MCF 10A (cell line): ENCODE results near the gene BTC. TPM values are rescaled to one million over a fixed set of nuclear protein-coding genes. Genes with fewer than 3 reads are reported as not detected.
A peak's percentile ranks its signal among the peaks of the same experiment; 100 is the strongest.

Experiments
- Bru-seq: library from RNA; stranded (reverse); fragments of 400-500 nt; gene quantifications from one replicate; lab custom pipeline; 2021; lab: Mats Ljungman, UMichigan
- BruChase-seq, 2 experiments: library from RNA; stranded (reverse); fragments of 400-500 nt; gene quantifications; one replicate each; lab custom pipeline; 2021; lab: Mats Ljungman, UMichigan
- BruUV-seq: library from RNA; stranded (reverse); fragments of 400-500 nt; replicated peaks from 2 replicates; lab custom pipeline; 2021; lab: Mats Ljungman, UMichigan
- CTCF ChIA-PET: fragments of 300-600 bp; sonication (Branson Sonifier 250); formaldehyde crosslinking; extraction: SDS; loops from one replicate; lab custom pipeline; 2021; ENCODE audit warnings: antibody characterized with exemption, inconsistent platforms; lab: Yijun Ruan, JAX
- POLR2A ChIA-PET: fragments of 300-600, 350-650 bp; sonication (Branson Sonifier 250); formaldehyde crosslinking; extraction: SDS; loops from one replicate; lab custom pipeline; 2020; ENCODE audit warnings: antibody characterized with exemption, inconsistent platforms; lab: Yijun Ruan, JAX
- DNase-seq: peaks from one replicate; pipeline ENCODE4 v3.0.0-alpha.2; 2018; ENCODE audit not compliant: unreplicated experiment
- H3K27ac Mint-ChIP-seq: one replicate; pipeline ENCODE4 v1.8.0; 2022; ENCODE audit warnings: mild to moderate bottlenecking, low read depth, mixed read lengths; ENCODE audit not compliant: unreplicated experiment
- H3K27me3 Mint-ChIP-seq: one replicate; pipeline ENCODE4 v1.8.0; 2022; ENCODE audit warnings: mixed read lengths; ENCODE audit not compliant: insufficient read depth, unreplicated experiment
- H3K36me3 Mint-ChIP-seq: one replicate; pipeline ENCODE4 v1.8.0; 2022; ENCODE audit warnings: mild to moderate bottlenecking, moderate library complexity, mixed read lengths; ENCODE audit not compliant: insufficient read depth, unreplicated experiment
- H3K4me1 Mint-ChIP-seq: one replicate; pipeline ENCODE4 v1.8.0; 2022; ENCODE audit warnings: mixed read lengths; ENCODE audit not compliant: insufficient read depth, unreplicated experiment
- H3K4me3 Mint-ChIP-seq: one replicate; pipeline ENCODE4 v1.8.0; 2022; ENCODE audit warnings: mild to moderate bottlenecking, moderate library complexity, mixed read lengths; ENCODE audit not compliant: unreplicated experiment
- H3K9me3 Mint-ChIP-seq: one replicate; pipeline ENCODE4 v1.8.0; 2022; ENCODE audit warnings: mixed read lengths; ENCODE audit not compliant: unreplicated experiment
- intact Hi-C: fragments of 100-400 bp; cut with micrococcal nuclease; formaldehyde crosslinking; loops from 2 replicates; pipeline ENCODE4 v1.14.1; 2022
- long read RNA-seq: library from polyadenylated mRNA; stranded (forward); transcript quantifications from one replicate; pipeline ENCODE4 v2.0.0, GENCODE V29; 2022
- total RNA-seq: library from RNA; stranded (reverse); gene quantifications from 2 replicates; pipeline ENCODE4 v1.2.3, GENCODE V29; 2022
- TF ChIP-seq, protein P1 (sequence below): fragments of 200-600 bp; IDR thresholded peaks from one replicate; pipeline ENCODE4 v1.8.0; 2022; ENCODE audit warnings: antibody characterized with exemption, mild to moderate bottlenecking; ENCODE audit not compliant: unreplicated experiment

Gene BTC, protein sequence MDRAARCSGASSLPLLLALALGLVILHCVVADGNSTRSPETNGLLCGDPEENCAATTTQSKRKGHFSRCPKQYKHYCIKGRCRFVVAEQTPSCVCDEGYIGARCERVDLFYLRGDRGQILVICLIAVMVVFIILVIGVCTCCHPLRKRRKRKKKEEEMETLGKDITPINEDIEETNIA
- 1.7 and 4.0 TPM in 2 replicates for total RNA-seq
- percentile 42 among the genes with signal in this experiment for Bru-seq, nascent RNA
- percentile 36 among the genes with signal in this experiment for BruChase-seq, experiment 1, labeled RNA remaining after a 6-hour chase
- BruChase-seq, experiment 2, labeled RNA remaining after a 2-hour chase: percentile 41 among the genes with signal in this experiment
- long read RNA-seq, partial matches to known transcripts: 0 of 7 reads
- long read RNA-seq, other reads (novel, unspliced or antisense): 4 of 7 reads

DNA sequence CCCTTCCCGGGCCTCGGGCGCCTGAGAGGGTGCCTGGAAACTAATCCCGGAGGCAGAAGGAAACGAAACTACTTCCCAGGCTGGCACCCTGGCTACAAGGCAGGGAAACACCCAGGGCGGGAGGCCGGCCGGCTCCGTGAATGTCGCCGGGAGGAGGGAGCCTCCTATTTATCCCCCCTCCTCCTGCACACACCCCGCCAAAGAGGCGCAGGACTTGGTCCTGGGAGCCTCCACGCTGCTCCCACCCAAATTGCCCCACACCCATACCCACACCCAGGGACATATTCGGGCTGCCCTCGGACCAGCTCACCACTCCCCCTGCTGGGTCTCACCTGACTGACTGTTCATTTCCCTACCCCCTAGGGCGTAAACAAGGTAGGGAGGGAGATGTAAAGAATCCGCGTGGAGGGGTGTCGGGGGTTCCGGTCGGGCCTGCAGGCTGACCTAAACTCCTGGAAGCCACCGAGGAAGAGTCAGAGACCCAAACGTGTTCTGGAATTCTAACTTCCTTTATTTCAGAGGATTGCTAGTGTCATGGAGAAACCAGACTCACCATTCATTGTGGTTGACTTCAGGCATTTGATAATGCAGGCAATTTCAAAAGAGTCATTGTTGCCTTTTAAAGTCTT is at the start of gene BTC:
TSS of gene BTC (minus strand) at position 142 of the 629 bp plus-strand sequence. CDS start 198 bp downstream, outside the sequence.
- Mint-ChIP-seq H3K9me3 (no peaks in the 10 kb centered on the region), H3K4me1 (peaks cover 11% of the 10 kb centered on the region), H3K27ac (peak within 1 kb of the TSS; percentile 92), H3K27me3 (peaks cover 18% of the 10 kb centered on the region), H3K36me3 (no peaks in the 10 kb centered on the region), H3K4me3 (peak within 1 kb of the TSS; percentile 97)
- intact Hi-C loops: loop anchor here (1.0 to 5.0 kb wide), 3 partner anchors 112 to 257 kb away; no protein-coding TSS in a partner anchor
- CTCF ChIA-PET: interaction anchor here (0.5 to 4.2 kb wide), 28 partner anchors 7 to 782 kb away, joined by 3 to 36 read pairs (median 5); no protein-coding TSS in a partner anchor
- BruUV-seq: no TSS peak
- TF ChIP-seq, protein P1, sequence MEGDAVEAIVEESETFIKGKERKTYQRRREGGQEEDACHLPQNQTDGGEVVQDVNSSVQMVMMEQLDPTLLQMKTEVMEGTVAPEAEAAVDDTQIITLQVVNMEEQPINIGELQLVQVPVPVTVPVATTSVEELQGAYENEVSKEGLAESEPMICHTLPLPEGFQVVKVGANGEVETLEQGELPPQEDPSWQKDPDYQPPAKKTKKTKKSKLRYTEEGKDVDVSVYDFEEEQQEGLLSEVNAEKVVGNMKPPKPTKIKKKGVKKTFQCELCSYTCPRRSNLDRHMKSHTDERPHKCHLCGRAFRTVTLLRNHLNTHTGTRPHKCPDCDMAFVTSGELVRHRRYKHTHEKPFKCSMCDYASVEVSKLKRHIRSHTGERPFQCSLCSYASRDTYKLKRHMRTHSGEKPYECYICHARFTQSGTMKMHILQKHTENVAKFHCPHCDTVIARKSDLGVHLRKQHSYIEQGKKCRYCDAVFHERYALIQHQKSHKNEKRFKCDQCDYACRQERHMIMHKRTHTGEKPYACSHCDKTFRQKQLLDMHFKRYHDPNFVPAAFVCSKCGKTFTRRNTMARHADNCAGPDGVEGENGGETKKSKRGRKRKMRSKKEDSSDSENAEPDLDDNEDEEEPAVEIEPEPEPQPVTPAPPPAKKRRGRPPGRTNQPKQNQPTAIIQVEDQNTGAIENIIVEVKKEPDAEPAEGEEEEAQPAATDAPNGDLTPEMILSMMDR: peak; percentile 62
- DNase-seq: peak; percentile 81
- POLR2A ChIA-PET: interaction anchor here (0.7 to 3.0 kb wide), 4 partner anchors 18 to 1295 kb away, joined by 3 to 16 read pairs (median 3); no protein-coding TSS in a partner anchor

DNA sequence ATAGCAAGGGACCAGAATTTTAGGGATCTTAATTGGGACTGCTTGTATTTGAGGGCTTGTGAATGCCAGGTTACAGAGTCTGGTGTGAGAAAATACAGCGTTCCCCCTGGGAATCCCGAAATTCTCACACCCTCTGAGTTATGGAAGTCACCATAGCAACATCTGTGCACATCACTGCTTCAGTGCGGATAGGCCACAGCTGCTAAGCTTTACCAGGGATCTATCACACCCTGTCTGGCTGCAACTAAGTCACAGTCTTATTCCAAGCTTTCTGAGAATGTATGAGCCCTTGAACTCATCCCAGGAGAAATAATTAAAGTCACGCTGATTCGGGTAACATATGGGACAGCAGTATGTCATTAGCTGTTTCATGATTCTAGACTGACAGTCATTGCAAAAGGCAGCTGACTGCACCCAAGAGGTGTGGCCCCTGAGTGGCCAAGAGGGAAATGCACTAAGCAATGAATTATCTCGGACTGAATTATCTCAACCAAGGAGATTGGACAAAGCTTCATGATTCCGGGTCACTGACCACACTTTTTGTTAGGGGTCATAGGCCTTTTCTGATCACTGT is 46.7 kb upstream of the BTC start:
- no TSS peak for BruUV-seq
- Mint-ChIP-seq H3K36me3 (no peaks in the 10 kb centered on the region), H3K27ac (no peak overlapping the region), H3K9me3 (no peaks in the 10 kb centered on the region), H3K4me3 (no peak overlapping the region), H3K4me1 (peaks cover 11% of the 10 kb centered on the region), H3K27me3 (no peaks in the 10 kb centered on the region)
- DNase-seq: no peak
- CTCF ChIA-PET: interaction anchor here (0.6 kb wide), 2 partner anchors 270 to 395 kb away, joined by 3 read pairs; no protein-coding TSS in a partner anchor
- POLR2A ChIA-PET: no interaction called here
- intact Hi-C loops: no loop called here
- TF ChIP-seq, protein P1: no peak

DNA sequence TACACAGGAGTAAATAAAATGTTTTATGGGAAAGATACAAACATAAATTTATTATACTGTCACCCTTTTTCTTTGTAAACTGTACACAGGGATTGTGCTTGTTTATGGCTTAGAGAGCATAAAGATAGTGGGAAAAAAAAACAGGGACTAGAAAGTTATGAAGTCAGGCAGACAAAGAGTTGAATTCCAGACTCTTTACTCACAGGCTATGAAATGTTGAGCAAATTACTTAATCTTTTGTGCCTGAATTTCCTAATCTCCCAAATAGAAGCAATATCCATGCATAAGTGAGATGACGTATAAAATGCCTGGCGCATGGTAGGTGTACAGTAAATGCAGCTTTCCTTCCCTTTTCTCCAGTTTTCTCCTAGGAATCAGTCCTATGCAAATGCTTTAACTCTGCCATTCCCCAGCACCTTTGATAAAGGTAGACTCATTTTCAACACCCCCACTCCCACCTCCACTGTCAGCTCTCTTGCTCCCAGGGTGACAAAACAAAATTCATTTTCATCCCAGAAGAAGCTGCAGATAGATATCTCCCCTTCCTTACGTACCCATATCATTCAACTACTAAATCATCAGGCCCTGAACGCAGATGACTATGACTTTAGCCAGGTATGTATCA is 44.5 kb upstream of the BTC start:
- intact Hi-C loops: no loop called here
- H3K4me3 Mint-ChIP-seq: no peak overlapping the region
- no peaks in the 10 kb centered on the region for H3K36me3 Mint-ChIP-seq
- H3K27ac Mint-ChIP-seq: no peak overlapping the region
- no TSS peak for BruUV-seq
- peaks cover 18% of the 10 kb centered on the region for H3K4me1 Mint-ChIP-seq
- POLR2A ChIA-PET: interaction anchor here (0.9 kb wide), 1 partner anchor 96 kb away, joined by 3 read pairs; no protein-coding TSS in a partner anchor
- CTCF ChIA-PET: interaction anchor here (0.6 kb wide), 1 partner anchor 174 kb away, joined by 4 read pairs; no protein-coding TSS in a partner anchor
- DNase-seq: peak; percentile 74
- no peaks in the 10 kb centered on the region for H3K27me3 Mint-ChIP-seq
- H3K9me3 Mint-ChIP-seq: no peaks in the 10 kb centered on the region
- TF ChIP-seq, protein P1: no peak
